HEK293 (cell line): ENCODE results near the gene RAB7B.

ENCODE experiments used
- CTCF ChIA-PET: fragments of 350-600 bp; formaldehyde crosslinking; extraction: SDS; loops from one replicate; lab custom pipeline; 2021; ENCODE audit warnings: antibody characterized with exemption; lab: Yijun Ruan, JAX
- POLR2A ChIA-PET: fragments of 300-600 bp; formaldehyde crosslinking; extraction: SDS; loops from one replicate; lab custom pipeline; 2020; ENCODE audit warnings: antibody characterized with exemption, inconsistent platforms; lab: Yijun Ruan, JAX
- H3K27ac ChIP-seq: fragments of 200-500 bp; sonication (Bioruptor generic); 2 replicates; pipeline ENCODE4 v1.5.1; 2014; ENCODE audit warnings: low read depth, low read length, control low read depth, inconsistent platforms; ENCODE audit errors: extremely low read depth
- H3K36me3 ChIP-seq, 2 experiments: fragments of 200-500 bp in 1 of 2; sonication (Bioruptor generic) in 1 of 2; 1 replicate in 1 of 2; 2 replicates in 1 of 2; pipeline ENCODE4 v1.5.1; 2014 to 2017; ENCODE audit warnings: inconsistent platforms in 2 of 2, low read length in 2 of 2; ENCODE audit not compliant: control insufficient read depth in 2 of 2, insufficient read depth in 1 of 2
- H3K4me1 ChIP-seq: fragments of 200-500 bp; sonication (Bioruptor generic); 2 replicates; pipeline ENCODE4 v1.5.1; 2014; ENCODE audit warnings: mild to moderate bottlenecking, low read length, inconsistent platforms; ENCODE audit not compliant: control insufficient read depth, insufficient read depth
- H3K4me3 ChIP-seq: 2 replicates; pipeline ENCODE4 v1.5.1; 2011; ENCODE audit warnings: low read depth, mild to moderate bottlenecking, control low read depth, low read length, moderate library complexity
- H3K9me3 ChIP-seq: fragments of 200-500 bp; sonication (Bioruptor generic); 2 replicates; pipeline ENCODE4 v1.5.1; 2014; ENCODE audit warnings: low read depth, low read length, inconsistent platforms; ENCODE audit not compliant: control insufficient read depth, insufficient read depth
- AEBP2 ChIP-seq: fragments of 450-650 bp; formaldehyde crosslinking; IDR thresholded peaks from 2 replicates; pipeline ENCODE4 v1.5.1; 2016; ENCODE audit warnings: missing biosample characterization, missing genetic modification characterization, borderline replicate concordance
- HOXA7 ChIP-seq: sonication (generic); formaldehyde crosslinking; IDR thresholded peaks from 2 replicates; pipeline ENCODE4 v1.8.1; 2022; ENCODE audit warnings: missing genetic modification reagents, borderline replicate concordance
- INSM2 ChIP-seq: fragments of 450-650 bp; formaldehyde crosslinking; IDR thresholded peaks from 2 replicates; pipeline ENCODE4 v1.5.1; 2016; ENCODE audit warnings: missing biosample characterization, missing genetic modification characterization
- KLF10 ChIP-seq: fragments of 450-650 bp; IDR thresholded peaks from 2 replicates; pipeline ENCODE4 v1.5.1; 2018; ENCODE audit warnings: missing biosample characterization, mild to moderate bottlenecking, missing genetic modification characterization
- KLF16 ChIP-seq: fragments of 450-650 bp; formaldehyde crosslinking; IDR thresholded peaks from 2 replicates; pipeline ENCODE4 v1.5.1; 2017; ENCODE audit warnings: missing biosample characterization, missing genetic modification characterization
- KLF17 ChIP-seq: fragments of 450-650 bp; formaldehyde crosslinking; IDR thresholded peaks from 2 replicates; pipeline ENCODE4 v1.5.1; 2016; ENCODE audit warnings: missing biosample characterization, missing genetic modification characterization
- MZF1 ChIP-seq: fragments of 450-650 bp; formaldehyde crosslinking; IDR thresholded peaks from 2 replicates; pipeline ENCODE4 v1.5.1; 2017; ENCODE audit warnings: missing biosample characterization, missing genetic modification characterization, borderline replicate concordance
- REST ChIP-seq: fragments of 450-650 bp; formaldehyde crosslinking; IDR thresholded peaks from 2 replicates; pipeline ENCODE4 v1.5.1; 2016; ENCODE audit warnings: missing biosample characterization, missing genetic modification characterization
- SCRT1 ChIP-seq: fragments of 450-650 bp; formaldehyde crosslinking; IDR thresholded peaks from 2 replicates; pipeline ENCODE4 v1.5.1; 2016; ENCODE audit warnings: missing biosample characterization, missing genetic modification characterization, borderline replicate concordance
- SP7 ChIP-seq: fragments of 450-650 bp; formaldehyde crosslinking; IDR thresholded peaks from 2 replicates; pipeline ENCODE4 v1.5.1; 2016; ENCODE audit warnings: missing biosample characterization, missing genetic modification characterization
- YY2 ChIP-seq: fragments of 450-650 bp; formaldehyde crosslinking; IDR thresholded peaks from 2 replicates; pipeline ENCODE4 v1.5.1; 2016; ENCODE audit warnings: missing biosample characterization, missing genetic modification characterization
- ZBTB21 ChIP-seq: fragments of 450-650 bp; formaldehyde crosslinking; IDR thresholded peaks from 2 replicates; pipeline ENCODE4 v1.5.1; 2017; ENCODE audit warnings: missing biosample characterization, missing genetic modification characterization
- ZNF211 ChIP-seq: fragments of 450-650 bp; formaldehyde crosslinking; IDR thresholded peaks from 2 replicates; pipeline ENCODE4 v1.5.1; 2016; ENCODE audit warnings: low read depth, missing biosample characterization, missing genetic modification characterization
- ZNF223 ChIP-seq: fragments of 450-650 bp; formaldehyde crosslinking; IDR thresholded peaks from 2 replicates; pipeline ENCODE4 v1.5.1; 2016; ENCODE audit warnings: missing biosample characterization, missing genetic modification characterization
- ZNF416 ChIP-seq: fragments of 450-650 bp; formaldehyde crosslinking; IDR thresholded peaks from 2 replicates; pipeline ENCODE4 v1.5.1; 2016; ENCODE audit warnings: missing biosample characterization, missing genetic modification characterization
- ZNF501 ChIP-seq: fragments of 450-650 bp; formaldehyde crosslinking; IDR thresholded peaks from 2 replicates; pipeline ENCODE4 v1.5.1; 2016; ENCODE audit warnings: missing biosample characterization, missing genetic modification characterization
- ZNF529 ChIP-seq: fragments of 450-650 bp; formaldehyde crosslinking; IDR thresholded peaks from 2 replicates; pipeline ENCODE4 v1.5.1; 2017; ENCODE audit warnings: missing genetic modification characterization, missing biosample characterization; ENCODE audit not compliant: insufficient replicate concordance
- ZNF561 ChIP-seq: fragments of 450-650 bp; IDR thresholded peaks from 2 replicates; pipeline ENCODE4 v1.5.1; 2018; ENCODE audit warnings: missing biosample characterization, missing genetic modification characterization, borderline replicate concordance
- ZNF571 ChIP-seq: fragments of 450-650 bp; formaldehyde crosslinking; IDR thresholded peaks from 2 replicates; pipeline ENCODE4 v1.5.0; 2017; ENCODE audit warnings: missing biosample characterization, missing genetic modification characterization
- ZNF626 ChIP-seq: fragments of 450-650 bp; sonication (Bioruptor Pico); formaldehyde crosslinking; IDR thresholded peaks from 2 replicates; pipeline ENCODE4 v1.5.1; 2018; ENCODE audit warnings: missing biosample characterization, missing genetic modification characterization, inconsistent platforms
- ZNF677 ChIP-seq: fragments of 450-650 bp; IDR thresholded peaks from 2 replicates; pipeline ENCODE4 v1.5.0; 2018; ENCODE audit warnings: missing biosample characterization, mild to moderate bottlenecking, missing genetic modification characterization, moderate library complexity
- ZNF704 ChIP-seq: fragments of 450-650 bp; formaldehyde crosslinking; IDR thresholded peaks from 2 replicates; pipeline ENCODE4 v1.5.1; 2016; ENCODE audit warnings: missing biosample characterization, missing genetic modification characterization
- ZNF707 ChIP-seq: fragments of 450-650 bp; formaldehyde crosslinking; IDR thresholded peaks from 2 replicates; pipeline ENCODE4 v1.5.1; 2016; ENCODE audit warnings: missing biosample characterization, missing genetic modification characterization
- ZNF785 ChIP-seq: fragments of 450-650 bp; formaldehyde crosslinking; IDR thresholded peaks from 2 replicates; pipeline ENCODE4 v1.5.1; 2016; ENCODE audit warnings: missing biosample characterization, missing genetic modification characterization
- ZSCAN5A ChIP-seq: fragments of 450-650 bp; formaldehyde crosslinking; IDR thresholded peaks from 2 replicates; pipeline ENCODE4 v1.5.1; 2016; ENCODE audit warnings: missing biosample characterization, missing genetic modification characterization

Gene RAB7B

GRCh38 chr1:205973377-205974232 is 29.6 kb downstream of the RAB7B start (continued):
- TF ChIP-seq INSM2 (tag by site-specific recombination), result no peak
- TF ChIP-seq ZNF529 (tag by site-specific recombination), result no peak
- TF ChIP-seq AEBP2, result 0 out of 2 replicates have a peak, but pooled peaks have one; percentile 3
- no peak for TF ChIP-seq ZNF704 (tag by site-specific recombination)
- TF ChIP-seq ZNF677 (tag by site-specific recombination), result no peak
- TF ChIP-seq ZNF785 (tag by site-specific recombination), result peak; percentile 11; the same call in 1 of the 2 replicates
- no peak for TF ChIP-seq ZNF561 (tag by site-specific recombination)
- 0 out of 2 replicates have a peak, but pooled peaks have one; percentile 60 for TF ChIP-seq ZNF571 (tag by site-specific recombination)
- TF ChIP-seq ZNF626 (tag by site-specific recombination), result no peak
- 0 out of 2 replicates have a peak, but pooled peaks have one; percentile 10 for TF ChIP-seq ZSCAN5A
- TF ChIP-seq YY2 (tag by site-specific recombination), result 0 out of 2 replicates have a peak, but pooled peaks have one; percentile 21
- TF ChIP-seq ZBTB21 (tag by site-specific recombination), result no peak
- TF ChIP-seq ZNF223, result no peak
- TF ChIP-seq HOXA7, result no peak
- peak; percentile 59; the same call in 1 of the 2 replicates for TF ChIP-seq ZNF707
- TF ChIP-seq MZF1 (tag by site-specific recombination), result no peak
- TF ChIP-seq KLF16 (tag by site-specific recombination), result no peak
- TF ChIP-seq SCRT1, result no peak
- no peak for TF ChIP-seq SP7 (tag by site-specific recombination)
- TF ChIP-seq ZNF416 (tag by site-specific recombination), result no peak
- TF ChIP-seq, all 188 proteins: peak for 11

- no peak overlapping the region for H3K4me3 ChIP-seq
- H3K4me1 ChIP-seq, result no peaks in the 10 kb centered on the region
- CTCF ChIA-PET, result interaction anchor here (0.7 to 4.5 kb wide), 4 partner anchors 11 to 261 kb away, joined by 3 to 39 read pairs (median 7); no protein-coding TSS in a partner anchor
- no peaks in the 10 kb centered on the region for H3K9me3 ChIP-seq
- POLR2A ChIA-PET, result no interaction called here
- H3K27ac ChIP-seq, result no peak overlapping the region
- H3K36me3 ChIP-seq, result no peaks in the 10 kb centered on the region
- TF ChIP-seq ZNF211, result peak; percentile 64; the same call in 1 of the 2 replicates
- 0 out of 2 replicates have a peak, but pooled peaks have one; percentile 41 for TF ChIP-seq ZNF501
- TF ChIP-seq ZNF626 (tag by site-specific recombination), result no peak
- TF ChIP-seq KLF10, result no peak
- peak; percentile 56; the same call in 1 of the 2 replicates for TF ChIP-seq REST (tag by site-specific recombination)
- 0 out of 2 replicates have a peak, but pooled peaks have one; percentile 34 for TF ChIP-seq KLF17 (tag by site-specific recombination)
Measured at GRCh38 chr1:205972491-205973168, 30.6 kb downstream of the RAB7B start.
